Astrocyte of the cerebellum (primary cell): ENCODE results near the gene PARP14.
"Not testable (repeated sequence)": the region's sequence is repeated elsewhere in the genome, so short reads cannot be mapped to it uniquely, and the experiment has no call there.

Experiments
- DNase-seq: peaks from one replicate; pipeline ENCODE4 v3.0.0-alpha.2; 2011; ENCODE audit warnings: low read depth
- H3K4me3 ChIP-seq: 2 replicates; pipeline ENCODE4 v1.5.1; 2011; ENCODE audit warnings: mild to moderate bottlenecking, low read depth, low read length, moderate library complexity
- in situ Hi-C: cut with HindIII; loops from 2 replicates; pipeline ENCODE4 v1.10.0; 2017; ENCODE audit warnings: low sequenced_read_pairs
- TF ChIP-seq, protein P1 (sequence below): IDR thresholded peaks from 2 replicates; pipeline ENCODE4 v1.5.1; 2012; ENCODE audit warnings: low read length, low read depth, moderate library complexity, mild to moderate bottlenecking; ENCODE audit errors: missing control alignments

The PARP14 gene

DNA sequence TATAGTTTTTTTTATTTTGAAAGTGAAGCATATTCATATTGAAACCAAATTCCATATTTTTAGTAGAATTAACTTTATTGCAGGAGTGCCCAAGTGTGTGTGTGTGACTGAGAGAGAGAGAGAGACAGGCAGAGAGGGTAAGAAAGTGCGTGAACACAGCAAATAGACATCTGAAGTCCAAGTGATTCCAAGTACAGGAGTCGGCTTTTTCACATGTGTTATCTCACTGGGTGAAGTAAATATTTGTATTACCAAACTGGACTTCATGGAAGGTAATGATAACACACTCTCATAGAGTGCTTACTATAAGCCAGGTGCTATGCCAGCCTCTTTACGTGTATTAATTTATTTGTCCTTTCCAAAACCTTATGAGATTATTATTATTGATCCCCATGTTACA, 12.0 kb downstream of the PARP14 start:
- in situ Hi-C loops: no loop called here
- TF ChIP-seq, protein P1, sequence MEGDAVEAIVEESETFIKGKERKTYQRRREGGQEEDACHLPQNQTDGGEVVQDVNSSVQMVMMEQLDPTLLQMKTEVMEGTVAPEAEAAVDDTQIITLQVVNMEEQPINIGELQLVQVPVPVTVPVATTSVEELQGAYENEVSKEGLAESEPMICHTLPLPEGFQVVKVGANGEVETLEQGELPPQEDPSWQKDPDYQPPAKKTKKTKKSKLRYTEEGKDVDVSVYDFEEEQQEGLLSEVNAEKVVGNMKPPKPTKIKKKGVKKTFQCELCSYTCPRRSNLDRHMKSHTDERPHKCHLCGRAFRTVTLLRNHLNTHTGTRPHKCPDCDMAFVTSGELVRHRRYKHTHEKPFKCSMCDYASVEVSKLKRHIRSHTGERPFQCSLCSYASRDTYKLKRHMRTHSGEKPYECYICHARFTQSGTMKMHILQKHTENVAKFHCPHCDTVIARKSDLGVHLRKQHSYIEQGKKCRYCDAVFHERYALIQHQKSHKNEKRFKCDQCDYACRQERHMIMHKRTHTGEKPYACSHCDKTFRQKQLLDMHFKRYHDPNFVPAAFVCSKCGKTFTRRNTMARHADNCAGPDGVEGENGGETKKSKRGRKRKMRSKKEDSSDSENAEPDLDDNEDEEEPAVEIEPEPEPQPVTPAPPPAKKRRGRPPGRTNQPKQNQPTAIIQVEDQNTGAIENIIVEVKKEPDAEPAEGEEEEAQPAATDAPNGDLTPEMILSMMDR: no peak
- DNase-seq: no peak
- no peak overlapping the region for H3K4me3 ChIP-seq

DNA sequence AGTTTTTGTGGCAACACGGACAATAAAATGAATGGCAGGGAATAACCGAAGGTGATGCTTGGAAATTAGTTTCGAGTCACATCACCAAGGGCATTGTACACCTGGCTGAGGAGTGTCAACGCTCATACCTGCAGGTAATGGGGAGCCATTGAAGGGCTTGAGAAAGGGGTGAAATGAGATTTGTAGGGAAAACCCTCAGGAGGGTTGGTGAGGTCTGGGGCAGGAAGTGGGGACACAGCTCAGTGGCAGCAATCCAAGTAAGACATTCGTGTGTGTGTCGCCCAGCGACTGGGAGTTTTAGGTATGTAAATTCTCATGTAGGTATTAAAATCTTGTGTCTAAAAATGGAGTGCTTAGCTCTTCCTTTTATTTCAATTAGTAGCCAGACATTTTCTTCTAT, 14.3 kb downstream of the PARP14 start:
- no peak for DNase-seq
- in situ Hi-C loops: no loop called here
- no peak overlapping the region for H3K4me3 ChIP-seq
- TF ChIP-seq, protein P1: no peak

DNA sequence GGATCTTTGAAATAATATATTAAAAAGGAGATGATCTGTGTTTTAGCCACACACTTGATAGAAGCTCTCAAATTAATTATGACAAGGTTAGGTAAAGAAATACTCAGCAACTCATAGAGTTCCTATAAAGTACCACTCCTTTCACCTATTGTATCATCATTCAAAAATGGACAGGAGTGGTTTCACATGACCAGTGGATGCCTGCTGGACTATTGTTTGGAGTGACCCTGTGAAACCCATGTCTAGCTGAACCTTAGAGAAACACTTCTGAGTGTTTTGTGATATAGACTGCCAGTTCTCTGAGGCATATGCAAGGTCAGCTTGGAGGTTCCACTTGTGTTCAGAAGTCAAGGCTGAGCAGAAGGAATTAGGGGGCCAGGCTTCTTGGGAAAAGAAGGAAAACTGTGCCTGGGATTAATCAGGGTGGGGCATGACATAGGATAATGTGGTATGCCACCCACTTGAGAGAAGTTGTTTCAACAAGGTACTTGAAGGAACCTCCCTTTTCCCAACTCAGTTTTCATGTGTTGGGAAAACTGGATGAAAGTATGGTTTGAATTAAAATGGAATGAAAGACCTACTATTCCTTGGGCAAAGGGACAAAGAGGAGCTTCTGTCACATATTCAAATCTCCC, 15.4 kb downstream of the PARP14 start:
- no peak overlapping the region for H3K4me3 ChIP-seq
- DNase-seq: no peak
- in situ Hi-C loops: no loop called here
- TF ChIP-seq, protein P1: no peak

DNA sequence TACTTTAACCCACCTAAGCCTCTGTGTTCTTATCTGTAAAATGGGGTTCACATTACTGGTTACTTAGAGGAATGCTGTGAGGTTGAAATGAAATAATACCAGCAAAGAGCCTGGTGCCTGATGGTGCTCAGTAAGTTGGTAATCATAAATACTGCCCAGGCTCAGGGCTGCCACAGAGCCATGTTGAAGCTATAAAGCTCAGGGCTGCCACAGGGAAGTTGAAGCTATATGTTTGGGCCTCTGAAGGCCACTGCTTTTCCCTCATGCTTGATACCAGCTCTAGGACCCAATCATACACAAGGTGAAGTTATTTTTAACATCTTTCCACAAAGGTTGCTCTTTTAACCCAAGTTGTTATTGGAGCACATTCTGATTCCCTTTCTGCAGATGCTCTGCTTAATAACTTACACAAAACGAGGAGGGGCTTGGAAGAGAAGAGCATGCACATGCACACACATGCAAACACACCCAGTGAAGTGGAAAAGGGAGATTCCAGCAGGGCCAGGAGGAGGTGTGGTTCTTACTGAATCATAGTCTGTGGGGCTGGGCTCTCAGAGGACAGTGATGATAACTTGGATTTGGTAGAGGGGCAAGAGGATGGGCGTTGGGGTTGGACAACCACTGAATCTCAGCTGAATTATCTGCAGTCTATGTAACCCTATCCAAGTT, 17.4 kb downstream of the PARP14 start:
- no peak overlapping the region for H3K4me3 ChIP-seq
- in situ Hi-C loops: no loop called here
- DNase-seq: no peak
- TF ChIP-seq, protein P1: no peak

DNA sequence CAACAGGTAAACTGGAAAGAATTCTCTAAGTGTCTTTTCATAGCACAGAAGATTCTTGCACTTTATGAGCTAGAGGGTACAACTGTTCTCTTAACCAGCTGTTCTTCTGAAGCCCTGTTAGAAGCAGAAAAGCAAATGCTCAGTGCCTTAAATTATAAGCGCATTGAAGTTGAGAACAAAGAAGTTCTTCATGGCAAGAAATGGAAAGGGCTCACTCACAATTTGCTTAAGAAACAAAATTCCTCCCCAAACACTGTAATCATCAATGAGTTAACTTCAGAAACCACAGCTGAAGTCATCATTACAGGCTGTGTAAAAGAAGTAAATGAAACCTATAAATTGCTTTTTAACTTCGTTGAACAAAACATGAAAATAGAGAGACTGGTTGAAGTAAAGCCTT, 19.6 kb downstream of the PARP14 start:
- DNase-seq: no peak
- TF ChIP-seq, protein P1: no peak
- in situ Hi-C loops: no loop called here
- no peak overlapping the region for H3K4me3 ChIP-seq

DNA sequence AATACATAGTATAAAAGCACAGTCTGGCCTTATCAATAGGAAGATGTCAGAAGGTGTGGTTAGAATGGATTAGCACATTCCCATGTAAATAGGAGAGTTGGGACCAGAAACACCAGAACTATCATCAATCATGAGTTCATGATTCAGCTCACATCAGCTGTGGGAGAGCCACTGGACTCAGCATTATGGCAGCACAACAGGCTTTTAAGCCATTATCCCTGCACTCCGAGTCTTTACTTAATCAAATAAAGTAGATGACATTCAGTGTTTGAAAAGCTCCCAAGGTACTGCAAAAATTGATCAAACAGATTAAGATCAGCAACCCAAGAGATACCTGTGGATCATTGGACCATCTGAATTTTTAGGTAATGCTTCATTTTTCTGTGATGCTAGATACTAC, 24.7 kb downstream of the PARP14 start:
- in situ Hi-C loops: no loop called here
- TF ChIP-seq, protein P1: no peak
- DNase-seq: no peak
- no peak overlapping the region for H3K4me3 ChIP-seq

DNA sequence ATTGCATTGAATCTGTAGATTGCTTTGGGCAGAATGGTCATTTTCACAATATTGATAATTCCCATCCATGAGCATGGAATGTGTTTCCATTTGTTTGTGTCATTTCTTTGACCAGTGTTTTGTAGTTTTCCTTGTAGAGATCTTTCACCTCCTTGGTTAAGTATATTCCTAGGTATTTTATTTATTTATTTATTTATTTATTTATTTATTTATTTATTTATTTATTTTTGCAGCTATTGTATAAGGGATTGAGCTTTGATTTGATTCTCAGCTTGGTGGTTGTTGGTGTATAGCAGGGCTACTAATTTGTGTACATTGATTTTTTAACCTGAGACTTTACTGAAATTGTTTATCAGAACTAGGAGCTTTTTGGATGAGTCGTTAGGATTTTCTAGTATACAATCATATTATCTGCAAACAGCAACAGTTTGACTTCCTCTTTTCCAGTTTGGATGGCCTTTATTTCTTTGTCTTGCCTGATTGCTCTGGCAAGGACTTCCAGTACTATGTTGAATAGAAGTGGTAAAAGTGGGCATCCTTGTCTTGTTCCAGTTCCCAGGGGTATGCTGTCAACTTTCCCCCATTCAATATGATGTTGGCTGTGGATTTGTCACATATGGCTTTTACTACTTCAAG, 30.1 kb downstream of the PARP14 start:
- in situ Hi-C loops, DNase-seq, H3K4me3 ChIP-seq: not testable (repeated sequence)
